Renal pelvis (tissue), 4 donors: ENCODE results near the gene IKZF2. TPM values are rescaled to one million over a fixed set of nuclear protein-coding genes. Genes with fewer than 3 reads are reported as not detected.

Experiments used
- DNase-seq: peaks from one replicate; pipeline ENCODE4 v3.0.0-alpha.2; 2013
- polyA plus RNA-seq, 3 donors: library from polyadenylated mRNA; unstranded; fragments of 120-200 nt; gene quantifications; one replicate each; pipeline ENCODE4 v1.2.1, GENCODE V29; 2013; ENCODE audit not compliant: insufficient read length in 3 of 3

Gene IKZF2
- polyA plus RNA-seq, 3 donors = 7.3 to 10.5 (median 10.0) TPM

- DNase-seq = no peak
Measured at GRCh38 chr2:213156717-213157116, 5.3 kb upstream of the IKZF2 start.

- no peak for DNase-seq
Measured at GRCh38 chr2:213152888-213153287, 1.5 kb upstream of the IKZF2 start.

DNA sequence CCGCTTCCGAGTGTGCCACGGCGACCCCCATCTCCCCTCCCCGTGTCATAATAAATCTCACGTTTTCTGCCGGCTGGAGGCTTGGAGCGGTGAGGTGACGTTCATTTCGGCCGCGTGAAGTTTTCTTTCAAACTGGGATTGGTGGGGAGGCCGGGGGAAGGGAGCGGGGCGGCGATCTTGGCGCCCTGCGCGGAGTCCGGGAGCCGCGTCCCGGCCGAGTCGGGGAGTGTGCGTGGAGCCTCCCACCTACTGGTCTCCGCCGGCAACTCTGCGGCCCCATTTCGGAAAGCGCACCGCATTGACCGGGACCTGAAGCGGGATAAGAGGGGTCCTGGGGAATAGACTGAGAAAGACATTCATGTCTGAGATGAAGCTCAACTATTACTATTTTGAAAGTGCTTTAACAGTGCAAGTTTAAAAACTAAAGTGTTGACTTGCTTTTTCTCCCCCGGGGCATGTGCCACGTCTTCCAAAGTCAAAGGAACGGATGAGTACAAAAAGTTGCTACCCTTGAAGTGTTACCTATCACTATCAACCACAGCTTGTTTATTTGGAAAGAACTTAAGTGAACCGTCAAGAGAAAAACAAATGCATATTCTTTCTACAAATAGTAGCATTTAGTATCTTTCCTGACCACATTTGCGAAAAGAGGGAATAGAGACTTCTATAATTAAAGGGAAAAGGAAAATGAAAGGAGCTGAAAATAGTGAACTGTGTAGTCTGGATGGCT, 818 bp upstream of the IKZF2 start:
- peak; percentile 49 for DNase-seq

- DNase-seq = peak; percentile 29
Measured at GRCh38 chr2:213150315-213151097, 906 bp downstream of the IKZF2 start.

DNA sequence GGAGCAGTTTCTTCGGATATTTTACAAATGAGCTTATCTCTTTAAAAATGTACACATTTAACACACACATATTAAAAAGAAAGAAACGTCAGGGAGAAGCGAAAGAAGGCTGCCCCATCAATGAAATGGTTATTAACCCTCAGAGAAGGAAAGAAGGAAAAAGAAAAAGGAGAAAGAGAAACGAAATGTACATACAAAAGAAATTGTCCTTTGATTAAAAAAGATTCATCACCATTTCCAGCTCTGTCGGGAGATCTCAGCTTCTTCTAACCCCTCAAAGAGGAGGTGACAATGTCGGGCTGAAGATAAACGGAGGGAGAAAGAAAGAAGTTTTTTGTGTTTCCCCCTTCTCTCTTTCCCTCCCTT, 1.5 kb downstream of the IKZF2 start:
- no peak for DNase-seq

GRCh38 chr2:213149294-213149875, 2.0 kb downstream of the IKZF2 start:
- no peak for DNase-seq

DNA sequence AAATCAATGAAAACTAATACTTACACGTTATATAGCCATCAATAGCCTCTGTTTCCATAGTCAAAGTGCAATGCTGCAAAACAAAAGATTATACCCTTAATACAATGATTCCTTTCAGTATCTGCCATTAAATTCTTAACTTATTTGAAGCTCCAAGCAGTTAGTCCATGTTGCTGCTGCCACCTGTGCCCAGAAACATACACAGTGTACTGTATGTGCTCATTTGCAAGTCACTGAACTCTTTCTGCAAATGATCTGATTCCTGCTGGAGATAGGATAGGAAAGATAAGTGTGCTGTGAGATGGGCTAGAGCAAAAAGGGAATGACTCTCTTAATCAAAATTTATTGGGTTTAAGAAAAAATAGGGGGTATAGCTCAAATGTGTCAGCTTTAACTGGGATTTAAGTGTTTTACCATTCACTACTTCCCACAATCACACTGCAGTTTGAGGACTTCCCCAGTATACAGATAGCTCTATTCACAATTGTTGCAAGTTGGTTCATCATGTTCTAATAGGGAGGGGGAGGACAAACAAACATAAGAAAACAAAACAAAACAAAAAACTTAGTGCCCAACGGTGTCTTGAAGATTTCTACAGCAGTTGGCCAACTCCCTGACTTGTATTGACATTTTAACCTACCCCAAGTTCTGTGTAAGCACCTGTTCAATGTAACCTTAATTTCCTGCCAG, 2.7 kb downstream of the IKZF2 start:
- no peak for DNase-seq

DNA sequence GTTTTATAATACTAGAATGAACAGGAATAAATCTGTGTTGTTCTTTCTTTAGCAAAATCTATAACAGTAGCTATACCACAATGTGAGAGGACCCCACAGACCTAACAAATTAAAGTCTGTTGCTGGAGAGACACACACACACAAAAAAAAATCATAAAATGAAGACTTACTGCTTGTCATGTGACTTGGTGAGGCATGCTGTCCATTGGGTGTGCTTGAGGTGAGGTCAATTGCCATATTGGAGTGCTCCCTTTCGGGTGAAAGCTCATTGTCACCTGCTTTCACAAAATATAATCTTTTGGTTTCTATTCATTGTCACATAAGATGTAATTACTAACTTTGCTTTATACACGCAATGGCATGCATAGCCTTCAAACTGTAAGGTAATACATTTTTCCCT, 3.9 kb downstream of the IKZF2 start:
- DNase-seq = no peak

DNA sequence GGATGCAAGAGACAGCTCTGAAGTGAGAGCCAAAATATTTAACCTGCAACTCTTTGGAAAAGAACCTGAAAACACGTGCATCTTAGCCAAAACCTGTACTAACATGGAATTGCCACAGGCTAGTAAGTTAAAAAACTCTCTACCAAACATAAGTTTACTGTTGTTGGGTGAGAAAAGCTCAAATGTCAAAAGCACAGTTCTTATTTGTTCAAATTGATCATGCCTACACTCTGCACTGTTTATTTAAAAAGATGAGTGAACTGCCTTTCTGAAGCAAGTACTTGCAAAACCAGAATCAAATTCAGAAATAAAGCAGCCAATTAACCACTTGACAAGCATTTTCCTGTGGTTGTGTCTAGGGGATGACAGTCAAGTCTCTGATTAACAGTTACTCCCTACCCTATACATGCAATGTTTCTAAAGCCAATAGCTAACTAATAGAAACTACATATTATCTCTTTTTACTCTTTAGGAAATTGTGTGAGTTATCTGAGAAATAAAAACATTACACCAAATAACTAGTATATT, 5.6 kb downstream of the IKZF2 start:
- DNase-seq = no peak

GRCh38 chr2:213137064-213137463, 14.3 kb downstream of the IKZF2 start:
- DNase-seq = no peak

DNA sequence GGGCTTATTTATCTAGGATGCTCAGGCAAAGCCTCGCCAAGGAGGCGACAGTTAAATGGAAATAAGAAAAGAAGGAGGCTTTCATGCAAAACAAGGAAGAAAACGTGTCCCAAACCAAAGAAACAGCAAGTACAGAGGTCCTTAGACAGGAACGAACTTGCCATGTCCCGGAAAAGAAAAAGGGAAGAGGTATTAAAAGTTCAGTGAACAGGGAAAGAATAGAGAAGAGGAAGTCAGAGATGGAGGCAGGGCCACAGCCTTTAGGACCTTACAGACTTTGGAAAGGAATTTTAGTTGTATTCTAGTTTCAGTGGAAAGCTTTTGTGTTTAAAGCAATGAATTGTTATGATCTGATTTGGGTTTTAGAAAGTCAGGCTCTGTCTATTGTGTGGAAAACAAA, 22.1 kb downstream of the IKZF2 start:
- DNase-seq = no peak

DNA sequence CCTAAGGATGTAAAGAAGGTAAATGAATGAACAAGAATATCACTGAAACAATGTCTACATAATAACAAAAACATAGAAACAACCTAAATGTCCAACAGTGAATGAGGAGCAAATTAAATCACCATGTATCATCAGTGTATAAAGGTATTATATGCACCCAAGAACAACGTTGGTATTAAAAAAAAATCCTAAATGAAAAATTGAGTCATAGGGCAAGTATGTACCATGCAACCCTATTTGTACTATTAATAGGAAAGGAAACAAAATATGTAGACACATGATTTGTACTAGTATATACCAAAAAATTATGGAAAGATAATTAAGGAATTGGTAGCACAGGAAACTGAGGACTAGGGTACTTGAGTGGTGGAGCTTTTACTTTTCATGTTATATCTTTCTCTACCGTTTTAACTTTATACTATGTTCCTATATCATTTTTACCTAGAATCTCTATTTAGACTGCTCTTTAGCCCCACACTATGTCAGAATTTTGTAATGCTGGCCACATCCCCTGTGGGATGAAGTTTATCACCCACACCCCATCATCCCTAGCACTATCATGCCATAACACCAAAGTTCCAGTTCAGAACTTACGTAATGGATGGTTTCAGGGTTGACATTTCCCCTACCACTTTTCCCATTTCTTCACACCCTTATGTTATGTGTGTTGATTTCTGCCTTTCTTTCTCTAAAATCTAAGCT, 25.6 kb downstream of the IKZF2 start:
- DNase-seq = no peak

- DNase-seq = no peak
Measured at GRCh38 chr2:213122725-213123124, 28.7 kb downstream of the IKZF2 start.

GRCh38 chr2:213121690-213122089, 29.7 kb downstream of the IKZF2 start:
- no peak for DNase-seq

GRCh38 chr2:213119061-213119809, 32.2 kb downstream of the IKZF2 start:
- DNase-seq = no peak

DNA sequence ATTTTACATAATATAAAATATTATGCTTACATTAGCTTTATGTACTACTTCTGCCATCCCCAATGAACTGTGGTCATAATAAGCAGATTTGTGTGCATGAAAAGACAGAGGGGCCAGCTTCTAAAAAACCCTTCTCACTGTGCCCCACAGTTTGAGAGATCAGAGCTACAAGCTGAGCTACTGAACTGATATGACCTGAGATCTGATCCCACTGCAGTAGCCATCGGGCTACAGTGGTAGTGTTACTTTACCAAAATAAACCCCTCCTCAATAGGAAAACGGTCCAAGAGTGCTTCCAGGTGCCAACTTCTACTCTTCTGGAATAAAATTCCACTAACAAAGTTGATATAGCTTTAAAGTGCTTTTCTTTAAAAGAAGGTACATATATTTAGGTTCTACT, 43.1 kb downstream of the IKZF2 start:
- no peak for DNase-seq

GRCh38 chr2:213107728-213108127, 43.7 kb downstream of the IKZF2 start:
- no peak for DNase-seq

GRCh38 chr2:213105212-213105611, 46.2 kb downstream of the IKZF2 start:
- no peak for DNase-seq

GRCh38 chr2:213104903-213105202, 46.6 kb downstream of the IKZF2 start:
- DNase-seq = no peak

DNA sequence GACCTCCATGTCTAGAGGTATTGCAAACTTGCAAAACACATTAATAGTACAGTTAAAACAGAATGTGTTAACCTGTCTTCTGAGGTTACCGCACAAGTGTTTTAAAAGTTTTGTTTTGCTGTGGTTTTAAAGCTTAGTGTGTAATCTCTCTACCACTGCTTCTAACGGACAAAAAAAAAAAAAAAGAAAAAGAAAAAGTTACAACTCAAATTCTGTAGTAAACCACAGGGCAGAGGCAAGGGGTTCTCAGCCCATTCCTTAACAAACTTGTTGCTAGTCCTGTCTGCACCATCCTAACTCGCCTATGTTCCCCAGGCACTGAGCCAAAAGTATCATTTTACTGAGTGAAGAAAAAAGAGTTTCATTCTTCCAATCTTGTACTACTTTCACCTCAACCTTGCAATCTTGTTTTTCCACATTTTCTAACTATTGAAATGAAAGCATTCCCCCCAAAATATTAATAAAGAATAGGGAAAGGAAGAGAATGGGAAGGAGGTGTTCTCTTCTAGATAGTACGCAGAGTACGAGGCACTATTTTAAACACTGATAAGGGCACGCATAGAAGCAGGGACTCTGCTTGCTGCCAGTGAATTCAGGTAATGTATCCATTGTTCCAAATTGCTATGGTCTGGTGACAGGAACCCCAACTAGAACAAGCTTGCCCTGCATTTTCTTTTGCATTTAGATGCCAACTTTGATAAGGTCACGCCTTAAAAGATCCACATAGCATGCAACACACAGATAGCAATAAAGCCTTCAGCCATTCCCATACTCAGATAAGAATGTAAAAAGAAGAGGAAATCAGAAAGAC, 47.1 kb downstream of the IKZF2 start:
- DNase-seq = no peak
